ENCODE data around the gene TGFBR2.

DNA sequence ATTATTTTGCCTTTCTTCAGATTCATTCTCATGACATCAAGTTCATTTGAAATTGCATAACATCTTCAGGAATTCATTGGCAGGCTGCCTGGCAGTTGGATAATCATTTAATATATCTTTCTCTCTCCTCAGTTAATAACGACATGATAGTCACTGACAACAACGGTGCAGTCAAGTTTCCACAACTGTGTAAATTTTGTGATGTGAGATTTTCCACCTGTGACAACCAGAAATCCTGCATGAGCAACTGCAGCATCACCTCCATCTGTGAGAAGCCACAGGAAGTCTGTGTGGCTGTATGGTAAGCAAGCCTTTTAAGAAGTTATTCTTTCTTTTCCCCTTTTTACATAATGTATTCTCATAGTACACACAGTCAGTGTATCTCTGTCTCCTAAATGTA is 38.2 kb downstream of the TGFBR2 start:
- TF ChIP-seq TCF7L2 (IDR thresholded peaks at IDR 0.05; ENCODE audit: borderline replicate concordance, extremely low read depth, insufficient read depth, insufficient read length): no peak
- TF ChIP-seq, protein P1, sequence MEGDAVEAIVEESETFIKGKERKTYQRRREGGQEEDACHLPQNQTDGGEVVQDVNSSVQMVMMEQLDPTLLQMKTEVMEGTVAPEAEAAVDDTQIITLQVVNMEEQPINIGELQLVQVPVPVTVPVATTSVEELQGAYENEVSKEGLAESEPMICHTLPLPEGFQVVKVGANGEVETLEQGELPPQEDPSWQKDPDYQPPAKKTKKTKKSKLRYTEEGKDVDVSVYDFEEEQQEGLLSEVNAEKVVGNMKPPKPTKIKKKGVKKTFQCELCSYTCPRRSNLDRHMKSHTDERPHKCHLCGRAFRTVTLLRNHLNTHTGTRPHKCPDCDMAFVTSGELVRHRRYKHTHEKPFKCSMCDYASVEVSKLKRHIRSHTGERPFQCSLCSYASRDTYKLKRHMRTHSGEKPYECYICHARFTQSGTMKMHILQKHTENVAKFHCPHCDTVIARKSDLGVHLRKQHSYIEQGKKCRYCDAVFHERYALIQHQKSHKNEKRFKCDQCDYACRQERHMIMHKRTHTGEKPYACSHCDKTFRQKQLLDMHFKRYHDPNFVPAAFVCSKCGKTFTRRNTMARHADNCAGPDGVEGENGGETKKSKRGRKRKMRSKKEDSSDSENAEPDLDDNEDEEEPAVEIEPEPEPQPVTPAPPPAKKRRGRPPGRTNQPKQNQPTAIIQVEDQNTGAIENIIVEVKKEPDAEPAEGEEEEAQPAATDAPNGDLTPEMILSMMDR (IDR thresholded peaks at IDR 0.05 in 2 of 3, conservative IDR thresholded peaks at IDR 0.05 in 1 of 3; ENCODE audit: borderline replicate concordance in 1 of 3, insufficient read depth in 1 of 3, low read depth in 2 of 3, low read length in 2 of 3): no peak
- TF ChIP-seq, protein P2, sequence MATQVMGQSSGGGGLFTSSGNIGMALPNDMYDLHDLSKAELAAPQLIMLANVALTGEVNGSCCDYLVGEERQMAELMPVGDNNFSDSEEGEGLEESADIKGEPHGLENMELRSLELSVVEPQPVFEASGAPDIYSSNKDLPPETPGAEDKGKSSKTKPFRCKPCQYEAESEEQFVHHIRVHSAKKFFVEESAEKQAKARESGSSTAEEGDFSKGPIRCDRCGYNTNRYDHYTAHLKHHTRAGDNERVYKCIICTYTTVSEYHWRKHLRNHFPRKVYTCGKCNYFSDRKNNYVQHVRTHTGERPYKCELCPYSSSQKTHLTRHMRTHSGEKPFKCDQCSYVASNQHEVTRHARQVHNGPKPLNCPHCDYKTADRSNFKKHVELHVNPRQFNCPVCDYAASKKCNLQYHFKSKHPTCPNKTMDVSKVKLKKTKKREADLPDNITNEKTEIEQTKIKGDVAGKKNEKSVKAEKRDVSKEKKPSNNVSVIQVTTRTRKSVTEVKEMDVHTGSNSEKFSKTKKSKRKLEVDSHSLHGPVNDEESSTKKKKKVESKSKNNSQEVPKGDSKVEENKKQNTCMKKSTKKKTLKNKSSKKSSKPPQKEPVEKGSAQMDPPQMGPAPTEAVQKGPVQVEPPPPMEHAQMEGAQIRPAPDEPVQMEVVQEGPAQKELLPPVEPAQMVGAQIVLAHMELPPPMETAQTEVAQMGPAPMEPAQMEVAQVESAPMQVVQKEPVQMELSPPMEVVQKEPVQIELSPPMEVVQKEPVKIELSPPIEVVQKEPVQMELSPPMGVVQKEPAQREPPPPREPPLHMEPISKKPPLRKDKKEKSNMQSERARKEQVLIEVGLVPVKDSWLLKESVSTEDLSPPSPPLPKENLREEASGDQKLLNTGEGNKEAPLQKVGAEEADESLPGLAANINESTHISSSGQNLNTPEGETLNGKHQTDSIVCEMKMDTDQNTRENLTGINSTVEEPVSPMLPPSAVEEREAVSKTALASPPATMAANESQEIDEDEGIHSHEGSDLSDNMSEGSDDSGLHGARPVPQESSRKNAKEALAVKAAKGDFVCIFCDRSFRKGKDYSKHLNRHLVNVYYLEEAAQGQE (IDR thresholded peaks at IDR 0.05; ENCODE audit: low read depth): no peak
- TF ChIP-seq, protein P3, sequence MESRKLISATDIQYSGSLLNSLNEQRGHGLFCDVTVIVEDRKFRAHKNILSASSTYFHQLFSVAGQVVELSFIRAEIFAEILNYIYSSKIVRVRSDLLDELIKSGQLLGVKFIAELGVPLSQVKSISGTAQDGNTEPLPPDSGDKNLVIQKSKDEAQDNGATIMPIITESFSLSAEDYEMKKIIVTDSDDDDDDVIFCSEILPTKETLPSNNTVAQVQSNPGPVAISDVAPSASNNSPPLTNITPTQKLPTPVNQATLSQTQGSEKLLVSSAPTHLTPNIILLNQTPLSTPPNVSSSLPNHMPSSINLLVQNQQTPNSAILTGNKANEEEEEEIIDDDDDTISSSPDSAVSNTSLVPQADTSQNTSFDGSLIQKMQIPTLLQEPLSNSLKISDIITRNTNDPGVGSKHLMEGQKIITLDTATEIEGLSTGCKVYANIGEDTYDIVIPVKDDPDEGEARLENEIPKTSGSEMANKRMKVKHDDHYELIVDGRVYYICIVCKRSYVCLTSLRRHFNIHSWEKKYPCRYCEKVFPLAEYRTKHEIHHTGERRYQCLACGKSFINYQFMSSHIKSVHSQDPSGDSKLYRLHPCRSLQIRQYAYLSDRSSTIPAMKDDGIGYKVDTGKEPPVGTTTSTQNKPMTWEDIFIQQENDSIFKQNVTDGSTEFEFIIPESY (IDR thresholded peaks at IDR 0.05; ENCODE audit: extremely low read depth, insufficient replicate concordance, low read length): no peak
- no peak for TF ChIP-seq EZH2phosphoT487 (IDR thresholded peaks at IDR 0.05; ENCODE audit: borderline replicate concordance)
- no peak for TF ChIP-seq POLR2A (IDR thresholded peaks at IDR 0.05; ENCODE audit: borderline replicate concordance, extremely low read depth, insufficient read depth, insufficient read length)
- TF ChIP-seq CEBPB (IDR thresholded peaks at IDR 0.05; ENCODE audit: low read depth): no peak
- no peak for TF ChIP-seq CBX3 (IDR thresholded peaks at IDR 0.05; ENCODE audit: low read depth)
